Gastrocnemius medialis (tissue), 4 donors: Measurements from ENCODE around the gene OPCML.

Source experiments
- POLR2A ChIP-seq, 2 donors: fragments of 450-650 bp; IDR thresholded peaks; one replicate each; pipeline ENCODE4 v1.6.1; 2017; ENCODE audit warnings: antibody characterized with exemption in 2 of 2, mild to moderate bottlenecking in 2 of 2, moderate library complexity in 2 of 2
- TF ChIP-seq, protein P1 (sequence below), 5 experiments: fragments of 450-650 bp in 3 of 5; fragments of 200-600 bp in 2 of 5; sonication (generic) in 2 of 5; IDR thresholded peaks in 4 of 5; conservative IDR thresholded peaks in 1 of 5; 1 replicate in 4 of 5; 2 replicates in 1 of 5; pipeline ENCODE4 v1.5.1; 2016 to 2019; ENCODE audit warnings: antibody characterized with exemption in 5 of 5, mild to moderate bottlenecking in 3 of 5, moderate library complexity in 3 of 5

DNA sequence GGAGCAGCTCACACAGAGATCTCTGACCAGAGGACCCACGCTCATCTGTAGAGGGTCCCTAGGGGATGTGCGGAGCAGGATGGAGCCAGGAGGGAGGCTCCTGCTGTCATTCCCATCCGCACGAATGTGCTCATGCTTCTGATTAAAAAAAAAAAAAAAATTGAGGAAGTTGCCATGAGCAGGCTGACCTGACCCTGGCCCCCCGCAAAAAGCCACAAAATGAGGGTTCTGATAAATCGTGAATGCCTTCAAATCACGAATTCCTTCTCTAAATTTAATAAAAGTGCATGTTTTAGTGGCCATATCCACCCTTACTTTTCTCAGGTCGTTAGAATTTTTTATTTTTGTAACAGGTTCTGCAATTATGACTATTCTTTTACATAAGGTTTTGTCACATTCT is 378.2 kb downstream of the OPCML start:
- TF ChIP-seq, protein P1, sequence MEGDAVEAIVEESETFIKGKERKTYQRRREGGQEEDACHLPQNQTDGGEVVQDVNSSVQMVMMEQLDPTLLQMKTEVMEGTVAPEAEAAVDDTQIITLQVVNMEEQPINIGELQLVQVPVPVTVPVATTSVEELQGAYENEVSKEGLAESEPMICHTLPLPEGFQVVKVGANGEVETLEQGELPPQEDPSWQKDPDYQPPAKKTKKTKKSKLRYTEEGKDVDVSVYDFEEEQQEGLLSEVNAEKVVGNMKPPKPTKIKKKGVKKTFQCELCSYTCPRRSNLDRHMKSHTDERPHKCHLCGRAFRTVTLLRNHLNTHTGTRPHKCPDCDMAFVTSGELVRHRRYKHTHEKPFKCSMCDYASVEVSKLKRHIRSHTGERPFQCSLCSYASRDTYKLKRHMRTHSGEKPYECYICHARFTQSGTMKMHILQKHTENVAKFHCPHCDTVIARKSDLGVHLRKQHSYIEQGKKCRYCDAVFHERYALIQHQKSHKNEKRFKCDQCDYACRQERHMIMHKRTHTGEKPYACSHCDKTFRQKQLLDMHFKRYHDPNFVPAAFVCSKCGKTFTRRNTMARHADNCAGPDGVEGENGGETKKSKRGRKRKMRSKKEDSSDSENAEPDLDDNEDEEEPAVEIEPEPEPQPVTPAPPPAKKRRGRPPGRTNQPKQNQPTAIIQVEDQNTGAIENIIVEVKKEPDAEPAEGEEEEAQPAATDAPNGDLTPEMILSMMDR (IDR thresholded peaks at IDR 0.05 in 4 of 5, conservative IDR thresholded peaks at IDR 0.05 in 1 of 5), result no peak
- no peak for TF ChIP-seq POLR2A (IDR thresholded peaks at IDR 0.05)
